AG20443 (cell line): Measurements from ENCODE around the gene PMEPA1.

Source experiments
- DNase-seq: peaks from one replicate; pipeline ENCODE4 v3.0.0; 2012; ENCODE audit warnings: low spot score, mixed read lengths

PMEPA1 gene

GRCh38 chr20:57621421-57622200 lies 88.2 kb downstream of the PMEPA1 start:
- no peak for DNase-seq

DNA sequence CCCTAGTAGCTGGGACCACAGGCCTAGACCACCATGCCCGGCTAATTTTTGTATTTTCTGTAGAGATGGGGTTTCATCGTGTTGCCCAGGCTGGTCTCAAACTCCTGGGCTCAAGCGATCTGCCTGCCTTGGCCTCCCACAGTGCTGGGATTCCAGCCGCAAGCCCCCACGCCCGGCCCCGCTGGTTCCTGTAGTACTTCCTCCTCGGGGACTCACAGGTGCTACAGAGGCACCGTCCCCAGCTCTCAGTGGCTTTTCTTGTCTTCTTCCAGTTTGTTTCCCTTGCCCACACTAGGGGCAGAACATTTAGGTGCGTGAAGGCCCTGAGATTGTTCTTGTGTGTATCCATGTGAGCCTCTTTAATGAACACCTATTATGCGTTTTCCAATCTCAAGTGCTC lies 88.8 kb downstream of the PMEPA1 start:
- no peak for DNase-seq

DNA sequence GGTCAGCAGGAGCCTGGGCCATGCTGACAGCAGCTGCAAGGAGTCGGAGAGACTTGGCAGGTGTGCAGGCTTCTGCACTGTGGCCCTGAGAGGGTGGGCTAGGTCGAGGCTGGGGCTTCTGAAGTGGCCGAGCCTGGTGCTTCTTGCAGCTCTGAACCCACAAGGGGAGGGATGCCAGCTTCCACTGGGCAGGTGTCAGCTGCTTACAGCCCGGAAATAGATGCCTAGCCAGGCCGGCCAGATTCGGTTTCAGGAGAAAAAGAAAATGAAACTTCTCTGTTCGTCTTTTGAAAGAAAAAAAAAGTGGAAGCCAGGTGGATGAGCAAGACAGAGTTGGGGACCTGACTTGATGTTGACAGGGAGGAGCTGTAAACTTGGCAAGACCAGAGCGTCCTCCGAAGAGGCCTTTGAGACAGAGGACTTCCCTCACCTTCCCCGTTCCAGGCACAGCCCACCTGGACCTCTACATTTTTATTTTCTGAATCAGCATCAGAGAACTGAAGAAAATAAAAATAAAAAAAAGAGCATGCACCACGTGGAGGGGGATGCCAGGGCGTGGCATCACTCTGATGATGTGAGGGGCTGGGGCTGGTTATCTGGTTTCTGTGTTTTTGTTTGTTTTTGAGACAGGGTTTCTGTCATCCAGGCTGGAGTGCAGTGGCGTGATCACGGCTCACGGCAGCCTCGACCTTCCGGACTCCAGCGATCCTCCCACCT lies 89.4 kb downstream of the PMEPA1 start, which contains the start of gene ZBP1:
Gene ZBP1, minus strand, starts transcription at position 153 of the 717 bp plus-strand sequence. Its CDS starts 131 bp downstream, at position 22.
- DNase-seq, result no peak

DNA sequence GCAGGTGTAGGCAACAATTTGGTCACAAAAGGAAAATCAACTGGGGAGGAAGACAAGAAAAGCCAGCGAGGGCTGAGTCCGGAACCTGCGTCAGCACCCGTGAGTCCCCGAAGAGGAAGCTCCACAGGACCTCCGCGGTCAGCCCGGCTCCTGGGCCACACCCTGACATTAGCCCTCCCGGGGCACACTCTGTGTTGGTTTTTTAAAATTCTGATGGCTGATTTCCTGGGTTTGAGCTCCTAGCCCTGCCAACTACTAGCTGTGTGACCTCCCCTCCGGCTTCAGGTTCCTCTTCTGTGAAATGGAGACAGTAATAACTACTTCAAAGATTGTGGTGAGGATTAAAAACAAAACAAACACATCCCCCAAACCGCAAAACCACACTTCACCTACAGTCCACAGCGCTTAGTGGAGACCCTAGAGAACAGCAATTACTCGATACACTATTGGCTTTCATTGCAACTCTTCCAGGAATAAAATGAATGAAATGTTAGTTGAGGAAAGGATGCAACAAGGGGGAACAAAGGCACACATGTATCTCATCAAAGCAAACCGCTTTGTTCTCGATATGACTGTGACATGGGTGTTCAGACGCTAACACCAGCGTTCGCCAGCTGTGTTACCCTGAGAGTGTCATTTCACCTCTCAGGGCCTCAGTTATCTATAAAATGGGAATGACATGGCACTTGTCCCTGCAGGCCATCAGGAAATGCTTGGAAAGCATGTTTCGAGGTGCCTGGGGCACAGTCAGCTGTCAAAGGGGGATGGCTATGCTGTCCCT lies 90.6 kb downstream of the PMEPA1 start:
- no peak for DNase-seq

- no peak for DNase-seq
These were observed 91.1 kb downstream of the PMEPA1 start for GRCh38 chr20:57618764-57619050.

DNA sequence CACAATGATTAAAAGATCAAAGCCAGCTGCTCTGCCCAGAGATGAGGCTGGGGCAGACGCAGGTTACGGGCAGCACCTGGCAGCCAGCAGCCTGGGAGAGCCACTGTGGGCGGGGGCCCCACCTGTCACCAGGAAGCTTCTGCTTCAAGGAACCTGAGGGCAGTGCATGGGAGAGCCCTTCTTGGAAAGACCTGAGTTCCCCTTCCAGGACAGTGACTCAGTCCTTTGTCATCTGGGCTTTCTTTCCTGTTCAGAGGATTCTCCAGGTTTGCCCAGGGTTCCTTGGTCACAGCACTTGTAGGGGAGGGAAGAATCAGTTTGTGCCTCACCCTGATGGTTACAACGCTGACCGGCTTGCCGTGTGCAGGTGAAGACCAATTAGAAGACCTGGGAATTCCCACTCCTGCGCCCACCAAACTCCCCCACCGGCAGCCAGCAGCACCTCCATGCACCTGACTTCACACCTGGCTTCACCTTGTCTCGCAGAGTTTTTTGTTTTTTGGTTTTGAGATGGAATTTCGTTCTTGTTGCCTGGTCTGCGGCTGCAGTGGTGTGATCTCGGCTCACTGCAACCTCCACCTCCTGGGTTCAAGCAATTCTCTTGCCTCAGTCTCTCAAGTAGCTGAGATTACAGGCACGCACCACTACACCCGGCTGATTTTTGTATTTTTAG lies 91.6 kb downstream of the PMEPA1 start:
- no peak for DNase-seq

GRCh38 chr20:57617079-57617795 lies 92.6 kb downstream of the PMEPA1 start:
- no peak for DNase-seq

DNA sequence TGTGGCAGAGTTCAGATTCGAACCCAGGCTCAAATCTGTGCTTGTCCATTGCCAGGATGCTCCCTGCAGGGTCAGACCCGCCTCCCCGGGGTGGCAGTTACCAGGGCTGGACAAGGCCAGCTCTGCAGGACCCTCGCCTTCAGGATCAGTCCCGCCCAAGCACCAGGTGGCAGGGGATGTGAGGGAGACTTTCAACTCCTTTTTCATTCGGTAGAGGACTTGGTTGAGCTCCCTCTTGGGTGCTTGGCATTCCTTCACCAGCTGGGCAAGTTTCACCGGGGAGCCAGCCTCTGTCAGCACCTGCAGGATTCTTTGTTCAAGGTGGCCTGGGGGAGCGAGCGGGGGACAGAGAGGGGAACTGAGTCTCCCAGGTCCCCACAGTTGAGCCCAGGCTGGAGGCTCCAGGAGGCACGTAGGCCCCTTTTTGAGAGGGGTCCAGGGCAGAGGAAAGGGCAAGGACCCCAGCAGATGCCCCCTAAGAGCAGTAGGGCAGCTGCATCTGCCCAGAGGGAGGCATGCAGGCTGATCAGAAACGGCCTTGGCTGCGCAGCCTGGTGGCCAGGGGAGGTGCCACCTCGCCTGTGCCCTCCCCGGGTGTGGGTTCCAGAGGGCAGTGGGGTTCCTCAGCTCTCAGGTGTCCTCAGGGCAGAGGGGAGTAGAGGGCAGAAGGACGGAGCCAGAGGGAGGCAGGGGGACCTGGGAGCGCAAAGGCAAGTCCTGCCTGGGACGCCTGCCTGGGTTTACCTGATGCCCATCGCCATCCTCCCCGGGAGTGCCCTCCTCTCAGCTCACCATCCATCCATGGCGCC lies 93.5 kb downstream of the PMEPA1 start:
- DNase-seq, result no peak

DNA sequence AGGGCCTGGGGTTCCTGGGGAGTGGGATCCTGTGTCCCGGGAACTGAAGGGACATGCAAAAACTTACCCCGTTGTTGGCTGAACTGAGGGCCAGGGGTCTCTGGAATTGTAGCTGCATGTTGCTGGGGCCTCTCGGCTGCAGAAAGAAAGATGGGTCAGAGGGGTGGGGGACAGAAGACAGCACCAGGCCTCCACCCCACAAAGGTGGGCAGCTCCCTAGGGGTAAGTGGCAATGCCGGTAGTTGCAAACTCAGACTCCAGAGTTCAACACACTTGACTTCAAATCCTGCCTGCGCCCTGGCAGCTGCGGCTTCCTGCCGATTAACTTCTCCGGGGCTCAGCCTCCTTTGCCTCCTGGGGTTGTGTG lies 94.4 kb downstream of the PMEPA1 start:
- DNase-seq, result no peak

DNA sequence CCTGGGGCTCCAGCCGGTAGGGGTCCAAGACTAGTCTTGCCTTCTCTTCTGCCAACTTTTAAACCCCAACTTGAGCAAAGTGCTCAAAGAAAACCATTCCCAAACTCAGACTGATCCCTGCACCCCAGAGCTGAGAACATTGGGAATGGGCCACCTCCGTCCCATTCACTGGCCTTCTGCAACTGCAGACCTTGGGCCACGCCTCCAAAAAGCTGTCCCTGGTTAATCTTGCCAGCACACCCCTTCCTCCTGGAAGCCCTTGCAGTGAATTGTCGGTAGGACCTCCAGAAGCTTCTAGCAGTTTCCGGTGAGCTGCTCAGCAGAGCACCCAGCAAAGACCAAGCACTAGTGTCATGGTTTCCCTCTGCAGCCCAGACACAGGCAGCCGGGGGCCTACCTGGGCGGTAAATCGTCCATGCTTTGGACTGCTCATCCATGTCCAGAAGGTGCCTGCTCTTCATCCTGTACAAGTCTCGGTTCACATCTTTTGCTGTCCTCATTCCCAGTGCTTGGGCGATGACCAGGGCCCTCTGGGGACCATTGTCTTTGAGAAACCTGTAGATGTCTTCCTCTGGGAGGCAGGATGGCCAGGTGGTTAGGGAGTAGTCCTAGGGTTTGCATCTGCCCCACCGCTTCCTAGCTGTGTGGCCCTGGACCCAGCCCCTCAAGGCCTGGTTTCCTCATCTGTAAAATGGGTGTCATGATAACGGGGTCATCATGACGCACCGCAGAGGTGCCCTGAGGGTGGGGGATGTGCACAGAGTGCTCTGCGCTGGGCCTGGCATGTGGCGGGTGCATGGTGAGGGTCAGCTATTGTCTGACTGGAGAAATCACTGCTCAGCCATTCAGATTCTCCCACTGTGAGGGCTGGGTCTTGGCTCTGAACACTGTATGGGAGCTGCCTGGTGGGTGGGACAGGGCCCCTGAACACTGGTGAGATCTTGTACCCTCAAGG lies 95.0 kb downstream of the PMEPA1 start:
- no peak for DNase-seq

DNA sequence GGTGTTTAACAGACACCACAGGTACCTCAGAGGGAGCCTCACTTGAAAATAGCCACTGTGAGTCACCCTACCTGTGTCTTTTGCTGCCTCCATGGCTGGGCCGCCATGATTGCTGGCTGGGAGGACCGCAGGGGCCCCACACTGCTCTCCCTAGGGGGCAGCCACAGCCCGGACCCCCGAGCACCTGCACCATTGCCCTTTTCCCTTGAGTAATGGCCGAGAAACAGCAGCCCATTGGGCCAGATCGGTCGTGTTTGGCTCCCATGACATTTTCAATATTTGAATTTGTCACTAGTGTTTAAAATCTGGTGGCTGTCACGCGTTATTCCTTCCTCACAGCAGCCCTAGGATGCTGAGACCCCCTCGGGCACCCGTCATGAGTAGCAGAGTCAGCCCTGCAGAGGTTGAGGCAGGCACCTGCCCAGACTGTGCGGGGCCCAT lies 96.3 kb downstream of the PMEPA1 start:
- DNase-seq, result no peak

GRCh38 chr20:57612916-57613315 lies 96.9 kb downstream of the PMEPA1 start:
- DNase-seq, result no peak

DNA sequence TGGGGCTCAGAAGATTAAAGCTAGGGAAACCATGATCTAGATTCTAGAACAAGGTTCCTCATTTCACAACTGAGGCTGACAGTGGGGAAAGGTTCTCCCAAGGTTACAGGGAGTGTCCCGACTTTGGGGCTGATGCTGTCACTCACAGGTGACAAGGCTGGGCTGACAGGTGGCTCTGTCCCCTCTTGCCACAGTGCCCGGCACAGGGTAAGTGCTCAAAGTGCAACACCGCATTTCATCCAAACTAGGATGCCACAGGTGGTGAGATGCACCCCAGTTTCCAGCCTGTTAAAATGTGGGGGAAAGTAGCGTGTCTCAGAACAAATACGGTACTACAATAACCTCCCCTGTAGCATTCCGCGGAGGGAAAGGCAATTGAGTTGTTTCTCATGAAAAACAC lies 97.4 kb downstream of the PMEPA1 start:
- no peak for DNase-seq

DNA sequence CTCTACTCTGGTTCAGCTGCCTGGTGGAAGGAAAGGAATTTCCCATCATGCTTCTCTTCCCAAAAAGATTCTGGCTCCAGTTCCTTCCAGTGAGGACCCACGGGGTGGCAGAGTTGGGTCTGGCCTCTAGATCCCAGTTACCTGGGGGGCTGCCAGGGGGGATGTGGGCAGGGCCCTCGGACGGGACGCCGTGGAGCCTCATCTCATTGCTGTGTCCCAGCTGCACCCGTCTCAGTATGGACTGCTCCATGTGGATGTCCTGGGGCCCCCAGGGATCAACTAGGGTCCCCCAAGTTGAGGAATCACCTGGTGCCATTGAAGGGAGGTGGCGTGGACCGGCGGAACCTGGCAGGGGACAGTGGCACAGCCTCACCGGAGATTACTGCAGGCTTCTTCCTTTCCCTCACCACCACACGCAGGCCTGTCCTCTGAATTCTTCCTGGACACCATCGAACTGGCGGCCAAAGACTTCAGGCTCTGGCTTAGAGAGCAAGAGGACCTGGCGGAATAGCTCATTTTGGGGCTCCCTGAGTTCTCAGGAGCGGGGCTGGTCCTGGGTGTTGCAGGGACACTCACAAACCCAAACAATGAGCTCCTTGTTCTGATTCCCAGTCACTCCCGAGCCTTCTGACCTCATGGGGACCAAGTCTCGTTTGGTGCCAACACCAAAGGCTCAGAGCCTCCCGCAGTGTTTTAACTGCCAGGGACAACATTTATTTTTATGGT lies 98.1 kb downstream of the PMEPA1 start:
- DNase-seq, result no peak

DNA sequence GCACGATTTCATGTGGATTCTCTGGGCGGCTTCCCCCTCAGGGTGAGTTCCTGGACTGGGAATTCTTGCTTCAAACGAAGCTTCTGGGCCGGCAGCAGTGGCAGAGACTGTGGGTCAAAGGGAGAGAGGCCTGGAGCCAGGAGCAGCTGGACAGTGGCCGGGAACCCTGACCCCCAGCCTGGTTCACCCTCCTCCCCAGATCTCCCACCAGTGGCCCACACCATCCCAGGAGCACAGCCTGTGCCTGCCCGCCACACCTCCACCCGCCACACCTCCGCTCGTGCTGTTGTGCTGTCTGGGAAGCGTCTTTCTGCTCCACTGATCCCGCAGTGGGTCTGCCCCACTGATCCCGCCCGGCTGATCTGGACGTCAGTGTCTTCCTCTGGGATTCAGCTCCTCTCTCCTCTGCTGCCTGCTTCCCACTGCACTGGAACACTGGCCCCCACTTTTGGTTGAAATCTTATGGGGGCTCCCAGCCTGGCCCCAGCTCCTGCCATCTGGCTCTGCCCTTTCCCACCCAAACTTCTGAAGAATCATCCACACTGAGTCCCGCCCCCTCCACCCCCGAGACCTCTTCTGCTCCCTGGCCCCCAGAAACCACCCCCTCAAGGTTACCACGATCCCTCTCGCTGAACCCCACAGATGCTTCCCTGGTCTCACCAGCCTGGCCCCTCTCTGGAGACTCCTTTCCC lies 99.4 kb downstream of the PMEPA1 start:
- no peak for DNase-seq

- DNase-seq, result no peak
These were observed 100.0 kb downstream of the PMEPA1 start for GRCh38 chr20:57609842-57610167.

DNA sequence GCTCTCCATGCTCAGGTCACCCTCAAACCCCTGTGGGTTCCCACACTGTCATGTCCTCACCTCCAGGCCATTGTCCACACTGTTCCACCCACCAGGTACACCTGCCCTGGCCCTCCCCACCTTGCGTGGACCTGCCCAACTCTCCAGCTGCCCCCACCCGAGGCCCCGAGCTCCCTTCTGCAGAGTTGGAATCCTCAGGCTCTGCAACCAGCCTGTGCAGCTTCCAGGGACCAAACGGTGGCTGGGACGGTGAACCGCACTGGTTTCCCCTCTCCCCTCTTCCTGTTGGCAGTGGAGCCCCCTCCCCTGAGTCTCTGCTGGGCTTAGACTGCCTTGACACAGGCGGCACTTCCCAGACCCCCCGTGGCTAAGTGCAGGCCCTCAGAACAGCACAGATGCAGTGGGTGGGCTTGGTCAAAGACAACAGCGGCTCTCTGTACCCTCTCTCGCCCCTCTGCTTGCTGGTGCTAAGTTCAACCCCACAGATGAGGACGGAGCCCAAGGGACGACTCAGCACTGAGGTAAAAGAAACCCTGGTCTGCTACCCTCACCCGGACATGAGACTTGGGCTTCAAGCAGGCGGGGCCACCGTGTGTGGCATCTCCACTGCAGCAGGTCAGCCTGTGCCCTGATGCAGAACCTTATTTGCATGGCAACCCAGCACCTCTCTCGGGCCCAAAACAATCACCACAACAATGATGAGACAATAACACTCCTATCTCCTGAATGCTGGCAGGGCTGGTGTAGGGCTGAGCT lies 100.6 kb downstream of the PMEPA1 start:
- DNase-seq, result no peak

DNA sequence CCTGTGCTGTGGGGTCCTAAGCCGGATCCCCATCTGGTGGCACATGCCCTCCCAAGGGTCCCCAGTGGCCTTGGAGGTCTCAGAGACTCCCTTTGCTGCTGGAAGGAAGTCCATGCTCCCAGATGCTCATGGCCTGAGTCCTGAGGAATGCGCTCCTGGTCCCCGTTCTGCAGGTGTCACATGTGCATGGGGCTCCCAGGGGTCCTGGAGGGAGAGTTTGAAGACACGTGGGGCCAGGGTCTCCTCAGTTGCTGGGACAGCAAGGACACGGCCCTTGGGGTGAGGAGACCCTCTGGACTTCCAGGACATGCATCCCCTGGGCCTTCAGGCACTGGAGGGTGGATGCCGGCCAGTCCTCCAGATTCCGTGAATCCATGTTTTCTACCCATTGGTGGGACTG lies 101.3 kb downstream of the PMEPA1 start:
- DNase-seq, result no peak
